GM19395 (cell line): ENCODE results near the gene PTK7.

Experiments used
- ATAC-seq: cut with Tn5 transposase; IDR thresholded peaks from one replicate; pipeline ENCODE4 v1.9.1; 2021; ENCODE audit warnings: mild to moderate bottlenecking, moderate library complexity; ENCODE audit not compliant: unreplicated experiment

The PTK7 gene

GRCh38 chr6:43200541-43200940 is 124.4 kb downstream of the PTK7 start:
- no peak for ATAC-seq

- ATAC-seq = no peak
Measured at GRCh38 chr6:43202451-43202850, 126.3 kb downstream of the PTK7 start.

- no peak for ATAC-seq
Measured at GRCh38 chr6:43203029-43203717, 127.1 kb downstream of the PTK7 start.

- ATAC-seq = no peak
Measured at GRCh38 chr6:43203718-43204095, 127.6 kb downstream of the PTK7 start.

GRCh38 chr6:43204271-43205105 is 128.4 kb downstream of the PTK7 start:
- ATAC-seq = no peak

- no peak for ATAC-seq
Measured at GRCh38 chr6:43205849-43206248, 129.7 kb downstream of the PTK7 start.

- ATAC-seq = no peak
Measured at GRCh38 chr6:43207286-43207685, 131.2 kb downstream of the PTK7 start.
